Sigmoid colon (tissue), 3 donors: ENCODE measurements around the gene BNIP3.

Experiments
- CTCF ChIP-seq, 4 experiments: fragments of 450-650 bp in 3 of 4; fragments of 200-600 bp in 1 of 4; IDR thresholded peaks; one replicate each; pipeline ENCODE4 v1.5.1; 2016 to 2019; ENCODE audit warnings: antibody characterized with exemption in 4 of 4, mild to moderate bottlenecking in 3 of 4, moderate library complexity in 2 of 4
- POLR2A ChIP-seq, 2 donors: fragments of 450-650 bp; IDR thresholded peaks; one replicate each; pipeline ENCODE4 v1.6.1; 2016; ENCODE audit warnings: antibody characterized with exemption in 2 of 2, mild to moderate bottlenecking in 2 of 2, moderate library complexity in 2 of 2

GRCh38 chr10:132021504-132022143 is 39.9 kb upstream of the BNIP3 start:
- TF ChIP-seq POLR2A (IDR thresholded peaks at IDR 0.05) (no peak), CTCF (IDR thresholded peaks at IDR 0.05) (no peak)
